Caki2 (cell line): ENCODE measurements around the gene ARL6IP1. TPM values are rescaled to one million over a fixed set of nuclear protein-coding genes. Genes with fewer than 3 reads are reported as not detected.
"Not testable (repeated sequence)": the region's sequence is repeated elsewhere in the genome, so short reads cannot be mapped to it uniquely, and the experiment has no call there.

Experiments
- DNase-seq: peaks from one replicate; pipeline ENCODE4 v3.0.0-alpha.2; 2015; ENCODE audit warnings: low read depth
- in situ Hi-C: cut with HindIII; loops from 2 replicates; pipeline ENCODE4 v1.10.0; 2016; ENCODE audit warnings: low sequenced_read_pairs, low pct_unique_long_range_greater_than_20kb, mixed read lengths
- total RNA-seq: library from RNA; depleted of rRNA; stranded (reverse); fragments of >200 nt; shearing (Covaris generic); gene quantifications from 2 replicates; pipeline ENCODE4 v1.2.3, GENCODE V29; 2014; ENCODE audit warnings: low replicate concordance; rRNA removed

The ARL6IP1 gene
- total RNA-seq, 1 experiment from 2014 or later, result 237 TPM

- in situ Hi-C loops, DNase-seq: not testable (repeated sequence)
Measured at GRCh38 chr16:18780460-18781026, 20.8 kb downstream of the ARL6IP1 start.

GRCh38 chr16:18777664-18778063 is 23.7 kb downstream of the ARL6IP1 start:
- in situ Hi-C loops, DNase-seq: not testable (repeated sequence)

- DNase-seq, in situ Hi-C loops: not testable (repeated sequence)
Measured at GRCh38 chr16:18776334-18776733, 25.0 kb downstream of the ARL6IP1 start.

- DNase-seq, in situ Hi-C loops: not testable (repeated sequence)
Measured at GRCh38 chr16:18774651-18775050, 26.7 kb downstream of the ARL6IP1 start.

- DNase-seq, in situ Hi-C loops: not testable (repeated sequence)
Measured at GRCh38 chr16:18772171-18772570, 29.2 kb downstream of the ARL6IP1 start.

- DNase-seq, in situ Hi-C loops: not testable (repeated sequence)
Measured at GRCh38 chr16:18770336-18770962, 30.9 kb downstream of the ARL6IP1 start.

GRCh38 chr16:18767217-18767616 is 34.1 kb downstream of the ARL6IP1 start:
- in situ Hi-C loops, DNase-seq: not testable (repeated sequence)

GRCh38 chr16:18762713-18763112 is 38.6 kb downstream of the ARL6IP1 start:
- DNase-seq, in situ Hi-C loops: not testable (repeated sequence)

GRCh38 chr16:18759598-18760520 is 41.5 kb downstream of the ARL6IP1 start:
- DNase-seq, result peak; percentile 21
- in situ Hi-C loops, result not testable (repeated sequence)

- DNase-seq, in situ Hi-C loops: not testable (repeated sequence)
Measured at GRCh38 chr16:18757960-18758660, 43.2 kb downstream of the ARL6IP1 start.

- peak; percentile 35 for DNase-seq
- in situ Hi-C loops, result not testable (repeated sequence)
Measured at GRCh38 chr16:18756639-18757038, 44.7 kb downstream of the ARL6IP1 start.

GRCh38 chr16:18742870-18743269 is 58.5 kb downstream of the ARL6IP1 start:
- in situ Hi-C loops, DNase-seq: not testable (repeated sequence)

Other genes starting within 250 kb of the ARL6IP1 start
- 141 and 150 TPM in 2 replicates for gene NOMO2, start 239.5 kb downstream of the ARL6IP1 start, total RNA-seq
- gene RPS15A, start 11.2 kb downstream of the ARL6IP1 start, total RNA-seq, result 1,578 and 2,750 TPM in 2 replicates
- 16.4 and 35.6 TPM in 2 replicates for gene SMG1, start 124.9 kb upstream of the ARL6IP1 start, total RNA-seq
- 1.6 and 8.7 TPM in 2 replicates for gene TMC7, start 182.4 kb upstream of the ARL6IP1 start, total RNA-seq